Activated T-helper 9 cell treated with anti-CD3 and anti-CD28 coated beads, Interleukin-2, amount 50 U/mL, for 16 hours (primary cell): ENCODE data around the gene SCAMP5.

Source experiments
- DNase-seq: peaks from one replicate; pipeline ENCODE4 v3.0.0-alpha.2; 2020; ENCODE audit warnings: low read depth

Gene SCAMP5

GRCh38 chr15:74977599-74977998, 17.8 kb upstream of the SCAMP5 start:
- no peak for DNase-seq

- no peak for DNase-seq
Observed at GRCh38 chr15:74978077-74978476, 17.3 kb upstream of the SCAMP5 start.

GRCh38 chr15:74978503-74978902, 16.9 kb upstream of the SCAMP5 start:
- DNase-seq = no peak

GRCh38 chr15:74982183-74982582, 13.2 kb upstream of the SCAMP5 start:
- no peak for DNase-seq

GRCh38 chr15:74983725-74984231, 11.6 kb upstream of the SCAMP5 start:
- DNase-seq = no peak

- DNase-seq = no peak
Observed at GRCh38 chr15:74988007-74988800, 7.2 kb upstream of the SCAMP5 start.

GRCh38 chr15:74989527-74989926, 5.8 kb upstream of the SCAMP5 start:
- DNase-seq = no peak

- no peak for DNase-seq
Observed at GRCh38 chr15:74992619-74993018, 2.7 kb upstream of the SCAMP5 start.

- no peak for DNase-seq
Observed at GRCh38 chr15:74994236-74994635, 1.1 kb upstream of the SCAMP5 start.

GRCh38 chr15:74994685-74995084, 678 bp upstream of the SCAMP5 start:
- no peak for DNase-seq

GRCh38 chr15:74995779-74996765, 709 bp downstream of the SCAMP5 start:
- DNase-seq = no peak

- no peak for DNase-seq
Observed at GRCh38 chr15:74997141-74997540, 1.8 kb downstream of the SCAMP5 start.

GRCh38 chr15:74997543-74997942, 2.2 kb downstream of the SCAMP5 start:
- DNase-seq = no peak

- no peak for DNase-seq
Observed at GRCh38 chr15:75001310-75001709, 5.9 kb downstream of the SCAMP5 start.

- no peak for DNase-seq
Observed at GRCh38 chr15:75002398-75002797, 7.0 kb downstream of the SCAMP5 start.

GRCh38 chr15:75007216-75007615, 11.9 kb downstream of the SCAMP5 start:
- no peak for DNase-seq

- DNase-seq = no peak
Observed at GRCh38 chr15:75008221-75008625, 12.9 kb downstream of the SCAMP5 start.

GRCh38 chr15:75008629-75009326, 13.4 kb downstream of the SCAMP5 start:
- no peak for DNase-seq

- DNase-seq = no peak
Observed at GRCh38 chr15:75016431-75016830, 21.1 kb downstream of the SCAMP5 start.

GRCh38 chr15:75019916-75020315, 24.6 kb downstream of the SCAMP5 start:
- DNase-seq = no peak

- no peak for DNase-seq
Observed at GRCh38 chr15:75021341-75021740, 26.0 kb downstream of the SCAMP5 start.

GRCh38 chr15:75022783-75023180, 27.4 kb downstream of the SCAMP5 start:
- no peak for DNase-seq
